HEK293T (cell line): ENCODE results near the gene PI4KA.
"Not testable (repeated sequence)": the region's sequence is repeated elsewhere in the genome, so short reads cannot be mapped to it uniquely, and the experiment has no call there.

Source experiments
- CTCF ChIA-PET: fragments of 350-600 bp; formaldehyde crosslinking; extraction: SDS; loops from one replicate; lab custom pipeline; 2021; ENCODE audit warnings: antibody characterized with exemption, inconsistent platforms; lab: Yijun Ruan, JAX
- POLR2A ChIA-PET: fragments of 350-600 bp; formaldehyde crosslinking; extraction: SDS; loops from one replicate; lab custom pipeline; 2020; ENCODE audit warnings: antibody characterized with exemption, inconsistent platforms; lab: Yijun Ruan, JAX
- DNase-seq: peaks from one replicate; pipeline ENCODE4 v3.0.0; 2012; ENCODE audit warnings: mixed read lengths; ENCODE audit errors: extremely low spot score
- L3MBTL2 ChIP-seq: fragments of 450-650 bp; conservative IDR thresholded peaks from 2 replicates; pipeline ENCODE4 v1.6.1; 2016; ENCODE audit warnings: mild to moderate bottlenecking

PI4KA gene

GRCh38 chr22:20703816-20704609 is 154.6 kb downstream of the PI4KA start:
- CTCF ChIA-PET, result interaction anchor here (0.6 kb wide), 2 partner anchors 31 to 53 kb away, joined by 3 to 4 read pairs; no protein-coding TSS in a partner anchor
- TF ChIP-seq L3MBTL2, result peak; percentile 81
- POLR2A ChIA-PET, DNase-seq: not testable (repeated sequence)

- CTCF ChIA-PET, DNase-seq: not testable (repeated sequence)
- POLR2A ChIA-PET, result interaction anchor here (0.8 kb wide), 1 partner anchor 139 kb away, joined by 4 read pairs; no protein-coding TSS in a partner anchor
Observed at GRCh38 chr22:20703414-20703806, 155.2 kb downstream of the PI4KA start.

- CTCF ChIA-PET, result not testable (repeated sequence)
- POLR2A ChIA-PET, result interaction anchor here (0.8 kb wide), 1 partner anchor 138 kb away, joined by 4 read pairs; no protein-coding TSS in a partner anchor
- DNase-seq, result peak; percentile 94
Observed at GRCh38 chr22:20702546-20703413, 155.8 kb downstream of the PI4KA start.

- CTCF ChIA-PET, POLR2A ChIA-PET, DNase-seq: not testable (repeated sequence)
- peak; percentile 55 for TF ChIP-seq L3MBTL2
Observed at GRCh38 chr22:20702175-20702545, 156.5 kb downstream of the PI4KA start.

- POLR2A ChIA-PET, CTCF ChIA-PET, DNase-seq: not testable (repeated sequence)
Observed at GRCh38 chr22:20701680-20702136, 156.9 kb downstream of the PI4KA start.

- POLR2A ChIA-PET, result interaction anchor here (0.7 kb wide), 1 partner anchor 28 kb away, joined by 3 read pairs; no protein-coding TSS in a partner anchor
- DNase-seq, CTCF ChIA-PET: not testable (repeated sequence)
Observed at GRCh38 chr22:20700347-20700746, 158.3 kb downstream of the PI4KA start.

GRCh38 chr22:20699856-20700255 is 158.8 kb downstream of the PI4KA start:
- POLR2A ChIA-PET, CTCF ChIA-PET, DNase-seq: not testable (repeated sequence)

GRCh38 chr22:20697481-20698113 is 161.0 kb downstream of the PI4KA start:
- POLR2A ChIA-PET, CTCF ChIA-PET: not testable (repeated sequence)
- DNase-seq, result peak; percentile 68

- CTCF ChIA-PET, result interaction anchor here (1.2 kb wide), 1 partner anchor 92 kb away, joined by 4 read pairs; no protein-coding TSS in a partner anchor
- DNase-seq, POLR2A ChIA-PET: not testable (repeated sequence)
Observed at GRCh38 chr22:20696056-20696455, 162.6 kb downstream of the PI4KA start.

GRCh38 chr22:20695205-20695604 is 163.4 kb downstream of the PI4KA start:
- DNase-seq, POLR2A ChIA-PET, CTCF ChIA-PET: not testable (repeated sequence)

- CTCF ChIA-PET, POLR2A ChIA-PET: not testable (repeated sequence)
Observed at GRCh38 chr22:20694256-20694655, 164.4 kb downstream of the PI4KA start.

GRCh38 chr22:20692926-20693325 is 165.7 kb downstream of the PI4KA start:
- CTCF ChIA-PET, DNase-seq, POLR2A ChIA-PET: not testable (repeated sequence)

More at GRCh38 chr22:20694256-20694655, 164.4 kb downstream of the PI4KA start:
- not testable (repeated sequence) for DNase-seq

- DNase-seq, CTCF ChIA-PET, POLR2A ChIA-PET: not testable (repeated sequence)
Observed at GRCh38 chr22:20690586-20691317, 167.9 kb downstream of the PI4KA start.

GRCh38 chr22:20687356-20688172 is 171.0 kb downstream of the PI4KA start:
- POLR2A ChIA-PET, CTCF ChIA-PET, DNase-seq: not testable (repeated sequence)

GRCh38 chr22:20685764-20686163 is 172.8 kb downstream of the PI4KA start:
- POLR2A ChIA-PET, DNase-seq, CTCF ChIA-PET: not testable (repeated sequence)

- CTCF ChIA-PET, result not testable (repeated sequence)
Observed at GRCh38 chr22:20678792-20679435, 179.7 kb downstream of the PI4KA start.

More at GRCh38 chr22:20678792-20679435, 179.7 kb downstream of the PI4KA start:
- POLR2A ChIA-PET, DNase-seq: not testable (repeated sequence)
